Neural progenitor cell (in vitro differentiated cells): ENCODE data around the gene TNFRSF8. TPM values are rescaled to one million over a fixed set of nuclear protein-coding genes. Genes with fewer than 3 reads are reported as not detected.
"Not testable (repeated sequence)": the region's sequence is repeated elsewhere in the genome, so short reads cannot be mapped to it uniquely, and the experiment has no call there.

Experiments used
- DNase-seq: peaks from one replicate; pipeline ENCODE4 v3.0.0-alpha.2; 2016; ENCODE audit warnings: low spot score
- H2AFZ ChIP-seq: fragments of 200-600 bp; sonication (generic); replicated peaks from 2 replicates; pipeline ENCODE4 v1.6.1; 2016; ENCODE audit warnings: antibody characterized with exemption
- H3F3A ChIP-seq: fragments of 200-600 bp; sonication (generic); 2 replicates; pipeline ENCODE4 v1.6.1; 2016; ENCODE audit warnings: antibody characterized with exemption, low read depth
- H3K27ac ChIP-seq: fragments of 200-600 bp; sonication (generic); 2 replicates; pipeline ENCODE4 v1.5.1; 2016; ENCODE audit warnings: mild to moderate bottlenecking
- H3K27me3 ChIP-seq: fragments of 200-600 bp; sonication (generic); 2 replicates; pipeline ENCODE4 v1.6.1; 2016; ENCODE audit warnings: mild to moderate bottlenecking, moderate library complexity
- H3K36me3 ChIP-seq: fragments of 200-600 bp; sonication (generic); 2 replicates; pipeline ENCODE4 v1.5.1; 2016
- H3K4me1 ChIP-seq: fragments of 200-600 bp; sonication (generic); 2 replicates; pipeline ENCODE4 v1.6.1; 2016; ENCODE audit warnings: mixed run types
- H3K4me2 ChIP-seq: fragments of 200-600 bp; sonication (generic); 2 replicates; pipeline ENCODE4 v1.6.1; 2016
- H3K4me3 ChIP-seq: fragments of 200-600 bp; sonication (generic); 2 replicates; pipeline ENCODE4 v1.5.1; 2016
- H3K79me2 ChIP-seq: fragments of 200-600 bp; sonication (generic); 2 replicates; pipeline ENCODE4 v1.6.1; 2016; ENCODE audit warnings: low read depth
- H3K9ac ChIP-seq: fragments of 200-600 bp; sonication (generic); 2 replicates; pipeline ENCODE4 v1.6.1; 2016
- H3K9me3 ChIP-seq: fragments of 200-600 bp; sonication (generic); 2 replicates; pipeline ENCODE4 v1.5.1; 2016; ENCODE audit warnings: low read depth
- H4K20me1 ChIP-seq: fragments of 200-600 bp; sonication (generic); 2 replicates; pipeline ENCODE4 v1.6.1; 2016; ENCODE audit warnings: low read depth
- H3K27ac Mint-ChIP-seq: 3 replicates; pipeline ENCODE4 v1.8.0; 2021; ENCODE audit warnings: mixed read lengths
- H3K27me3 Mint-ChIP-seq: 2 replicates; pipeline ENCODE4 v1.8.0; 2022; ENCODE audit warnings: low read depth, mild to moderate bottlenecking, inconsistent platforms, moderate library complexity, mixed read lengths; ENCODE audit not compliant: insufficient read depth
- H3K36me3 Mint-ChIP-seq: 3 replicates; pipeline ENCODE4 v1.8.0; 2021; ENCODE audit warnings: mixed read lengths
- H3K4me1 Mint-ChIP-seq: 3 replicates; pipeline ENCODE4 v1.8.0; 2021; ENCODE audit warnings: mixed read lengths
- H3K4me3 Mint-ChIP-seq: 3 replicates; pipeline ENCODE4 v1.8.0; 2021; ENCODE audit warnings: mild to moderate bottlenecking, moderate library complexity, mixed read lengths
- H3K9me3 Mint-ChIP-seq: 3 replicates; pipeline ENCODE4 v1.8.0; 2020; ENCODE audit warnings: mixed read lengths
- EZH2 ChIP-seq: fragments of 200-600 bp; sonication (generic); IDR thresholded peaks from 2 replicates; pipeline ENCODE4 v1.6.1; 2017; ENCODE audit warnings: antibody characterized with exemption, mild to moderate bottlenecking, moderate library complexity
- EZH2phosphoT487 ChIP-seq: fragments of 200-600 bp; sonication (generic); IDR thresholded peaks from 2 replicates; pipeline ENCODE4 v1.6.1; 2017; ENCODE audit warnings: antibody characterized with exemption
- total RNA-seq: library from RNA; depleted of rRNA; stranded (reverse); fragments of >200 nt; gene quantifications from 2 replicates; pipeline ENCODE4 v1.2.3, GENCODE V29; 2015; ENCODE audit warnings: low replicate concordance
- TF ChIP-seq, protein P1 (sequence below): fragments of 200-600 bp; sonication (generic); IDR thresholded peaks from 2 replicates; pipeline ENCODE4 v1.5.1; 2017; ENCODE audit warnings: antibody characterized with exemption, mild to moderate bottlenecking

TNFRSF8 gene
- total RNA-seq, 1 donor from 2014 or later: not detected

- no peaks in the 10 kb centered on the region for H3K79me2 ChIP-seq
- Mint-ChIP-seq H3K27ac (no peak overlapping the region), H3K9me3 (no peaks in the 10 kb centered on the region), H3K36me3 (no peaks in the 10 kb centered on the region), H3K4me3 (no peak overlapping the region), H3K27me3 (peaks cover 2% of the 10 kb centered on the region), H3K4me1 (no peaks in the 10 kb centered on the region)
- H3K27ac ChIP-seq: no peak overlapping the region
- no peak for DNase-seq
- no peak overlapping the region for H3K4me2 ChIP-seq
- H4K20me1 ChIP-seq: no peaks in the 10 kb centered on the region
- no peak for TF ChIP-seq EZH2phosphoT487
- TF ChIP-seq EZH2: no peak
- TF ChIP-seq, protein P1, sequence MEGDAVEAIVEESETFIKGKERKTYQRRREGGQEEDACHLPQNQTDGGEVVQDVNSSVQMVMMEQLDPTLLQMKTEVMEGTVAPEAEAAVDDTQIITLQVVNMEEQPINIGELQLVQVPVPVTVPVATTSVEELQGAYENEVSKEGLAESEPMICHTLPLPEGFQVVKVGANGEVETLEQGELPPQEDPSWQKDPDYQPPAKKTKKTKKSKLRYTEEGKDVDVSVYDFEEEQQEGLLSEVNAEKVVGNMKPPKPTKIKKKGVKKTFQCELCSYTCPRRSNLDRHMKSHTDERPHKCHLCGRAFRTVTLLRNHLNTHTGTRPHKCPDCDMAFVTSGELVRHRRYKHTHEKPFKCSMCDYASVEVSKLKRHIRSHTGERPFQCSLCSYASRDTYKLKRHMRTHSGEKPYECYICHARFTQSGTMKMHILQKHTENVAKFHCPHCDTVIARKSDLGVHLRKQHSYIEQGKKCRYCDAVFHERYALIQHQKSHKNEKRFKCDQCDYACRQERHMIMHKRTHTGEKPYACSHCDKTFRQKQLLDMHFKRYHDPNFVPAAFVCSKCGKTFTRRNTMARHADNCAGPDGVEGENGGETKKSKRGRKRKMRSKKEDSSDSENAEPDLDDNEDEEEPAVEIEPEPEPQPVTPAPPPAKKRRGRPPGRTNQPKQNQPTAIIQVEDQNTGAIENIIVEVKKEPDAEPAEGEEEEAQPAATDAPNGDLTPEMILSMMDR: no peak
- no peak overlapping the region for H3K9ac ChIP-seq
- H2AFZ ChIP-seq: no peak overlapping the region
- no peaks in the 10 kb centered on the region for H3K27me3 ChIP-seq
- H3K9me3 ChIP-seq: no peaks in the 10 kb centered on the region
- no peaks in the 10 kb centered on the region for H3K36me3 ChIP-seq
- no peaks in the 10 kb centered on the region for H3F3A ChIP-seq
- no peaks in the 10 kb centered on the region for H3K4me1 ChIP-seq
- no peak overlapping the region for H3K4me3 ChIP-seq
Observed at GRCh38 chr1:12106153-12106552, 43.0 kb downstream of the TNFRSF8 start.

DNA sequence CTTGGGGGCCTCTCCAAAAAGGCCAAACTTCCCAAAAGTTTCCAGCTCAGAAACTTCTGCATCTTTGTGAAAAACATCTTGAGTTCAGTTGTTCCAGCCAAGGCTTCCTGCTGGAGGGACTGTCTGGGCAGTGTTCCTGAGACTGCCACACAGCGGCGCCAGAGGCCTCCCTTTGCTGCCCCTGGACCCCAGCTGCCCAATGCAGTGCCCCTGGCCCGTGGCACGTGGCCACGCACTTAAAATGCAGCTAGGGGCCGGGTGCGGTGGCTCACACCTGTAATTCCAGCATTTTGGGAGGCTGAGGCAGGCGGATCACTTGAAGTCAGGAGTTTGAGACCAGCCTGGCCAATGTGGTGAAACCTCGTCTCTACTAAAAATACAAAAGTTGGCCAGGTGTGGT lies 43.8 kb downstream of the TNFRSF8 start:
- not testable (repeated sequence) for H3K9me3 Mint-ChIP-seq, H3K27me3 ChIP-seq, H3K4me1 ChIP-seq, H3K36me3 ChIP-seq, H3K36me3 Mint-ChIP-seq, H4K20me1 ChIP-seq, H3K27me3 Mint-ChIP-seq, H3F3A ChIP-seq, H3K4me1 Mint-ChIP-seq, H3K4me2 ChIP-seq, H2AFZ ChIP-seq, H3K27ac Mint-ChIP-seq, H3K9me3 ChIP-seq, H3K79me2 ChIP-seq, H3K9ac ChIP-seq, H3K27ac ChIP-seq, H3K4me3 ChIP-seq, H3K4me3 Mint-ChIP-seq
- peak; percentile 55 for DNase-seq
- TF ChIP-seq, protein P1: peak; percentile 65

DNA sequence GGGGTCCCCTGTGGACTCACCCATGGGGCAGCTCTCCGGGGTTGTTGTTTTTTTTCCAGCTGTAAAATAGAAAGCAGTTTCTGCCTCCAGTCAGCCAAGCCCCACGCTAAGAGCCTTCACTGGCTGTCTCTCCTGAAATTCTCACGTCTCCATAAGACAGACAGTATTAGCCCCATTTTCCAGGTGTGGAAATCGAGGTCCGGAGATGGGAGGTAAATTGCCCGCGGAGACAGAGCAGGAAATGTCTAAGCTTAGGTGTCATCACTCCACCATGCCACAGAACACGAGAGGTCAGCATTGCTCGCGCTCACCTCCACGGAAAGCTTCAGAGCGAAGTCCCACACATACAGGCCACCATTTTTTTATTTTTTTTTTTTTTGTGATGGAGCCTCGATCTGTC lies 44.6 kb downstream of the TNFRSF8 start:
- Histone ChIP-seq H4K20me1 (no peaks in the 10 kb centered on the region), H3K36me3 (no peaks in the 10 kb centered on the region), H3K27ac (no peak overlapping the region), H3K79me2 (no peaks in the 10 kb centered on the region), H3K4me1 (no peaks in the 10 kb centered on the region), H2AFZ (no peak overlapping the region), H3K9me3 (no peaks in the 10 kb centered on the region), H3K9ac (no peak overlapping the region), H3K4me2 (no peak overlapping the region), H3K4me3 (no peak overlapping the region), H3K27me3 (no peaks in the 10 kb centered on the region), H3F3A (no peaks in the 10 kb centered on the region)
- peaks cover 2% of the 10 kb centered on the region for H3K27me3 Mint-ChIP-seq
- H3K36me3 Mint-ChIP-seq: no peaks in the 10 kb centered on the region
- H3K27ac Mint-ChIP-seq: no peak overlapping the region
- no peaks in the 10 kb centered on the region for H3K9me3 Mint-ChIP-seq
- no peak for DNase-seq
- TF ChIP-seq EZH2phosphoT487 (no peak), EZH2 (no peak)
- TF ChIP-seq, protein P1: no peak
- no peak overlapping the region for H3K4me3 Mint-ChIP-seq
- H3K4me1 Mint-ChIP-seq: no peaks in the 10 kb centered on the region

DNA sequence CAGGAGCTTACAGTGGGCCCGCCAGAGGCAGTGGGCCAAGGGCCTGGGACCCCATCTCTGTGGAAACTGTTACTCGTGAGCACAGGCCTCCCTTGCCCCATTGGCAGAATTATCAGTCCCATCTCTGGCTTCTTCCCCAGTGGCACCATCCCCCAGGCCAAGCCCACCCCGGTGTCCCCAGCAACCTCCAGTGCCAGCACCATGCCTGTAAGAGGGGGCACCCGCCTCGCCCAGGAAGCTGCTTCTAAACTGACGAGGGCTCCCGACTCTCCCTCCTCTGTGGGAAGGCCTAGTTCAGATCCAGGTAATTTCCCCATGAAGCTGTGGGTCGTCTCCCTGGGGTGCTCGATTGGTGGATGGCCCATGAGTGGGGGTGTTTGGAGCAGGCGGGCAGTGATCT lies 46.8 kb downstream of the TNFRSF8 start:
- Histone ChIP-seq H3K4me1 (no peaks in the 10 kb centered on the region), H2AFZ (no peak overlapping the region)
- no peak overlapping the region for H3K27ac Mint-ChIP-seq

More for the DNA sequence above, 46.8 kb downstream of the TNFRSF8 start:
- H3K27me3 Mint-ChIP-seq: peaks cover 5% of the 10 kb centered on the region
- Histone ChIP-seq H3K36me3 (no peaks in the 10 kb centered on the region), H3F3A (no peaks in the 10 kb centered on the region), H3K79me2 (no peaks in the 10 kb centered on the region), H4K20me1 (no peaks in the 10 kb centered on the region), H3K27ac (no peak overlapping the region), H3K4me3 (no peak overlapping the region), H3K4me2 (no peak overlapping the region), H3K27me3 (no peaks in the 10 kb centered on the region), H3K9me3 (no peaks in the 10 kb centered on the region), H3K9ac (no peak overlapping the region)
- TF ChIP-seq EZH2phosphoT487: no peak
- no peak for TF ChIP-seq EZH2
- TF ChIP-seq, protein P1: no peak
- no peaks in the 10 kb centered on the region for H3K9me3 Mint-ChIP-seq
- no peaks in the 10 kb centered on the region for H3K4me1 Mint-ChIP-seq
- no peak for DNase-seq
- no peaks in the 10 kb centered on the region for H3K36me3 Mint-ChIP-seq
- no peak overlapping the region for H3K4me3 Mint-ChIP-seq
